Breast epithelium (tissue), 3 donors: ENCODE measurements around the gene COX7A2.

Experiments used
- POLR2A ChIP-seq: fragments of 450-650 bp; IDR thresholded peaks from one replicate; pipeline ENCODE4 v1.6.1; 2016; ENCODE audit warnings: antibody characterized with exemption, mild to moderate bottlenecking, moderate library complexity
- POLR2AphosphoS5 ChIP-seq, 3 donors: sonication (generic); formaldehyde crosslinking; IDR thresholded peaks; one replicate each; pipeline ENCODE4 v1.6.1; 2017; ENCODE audit warnings: antibody characterized with exemption in 3 of 3
- TF ChIP-seq, protein P1 (sequence below), 3 donors: fragments of 450-650 bp; IDR thresholded peaks; one replicate each; pipeline ENCODE4 v1.5.1; 2016 to 2017; ENCODE audit warnings: antibody characterized with exemption in 3 of 3, mild to moderate bottlenecking in 3 of 3, moderate library complexity in 3 of 3

DNA sequence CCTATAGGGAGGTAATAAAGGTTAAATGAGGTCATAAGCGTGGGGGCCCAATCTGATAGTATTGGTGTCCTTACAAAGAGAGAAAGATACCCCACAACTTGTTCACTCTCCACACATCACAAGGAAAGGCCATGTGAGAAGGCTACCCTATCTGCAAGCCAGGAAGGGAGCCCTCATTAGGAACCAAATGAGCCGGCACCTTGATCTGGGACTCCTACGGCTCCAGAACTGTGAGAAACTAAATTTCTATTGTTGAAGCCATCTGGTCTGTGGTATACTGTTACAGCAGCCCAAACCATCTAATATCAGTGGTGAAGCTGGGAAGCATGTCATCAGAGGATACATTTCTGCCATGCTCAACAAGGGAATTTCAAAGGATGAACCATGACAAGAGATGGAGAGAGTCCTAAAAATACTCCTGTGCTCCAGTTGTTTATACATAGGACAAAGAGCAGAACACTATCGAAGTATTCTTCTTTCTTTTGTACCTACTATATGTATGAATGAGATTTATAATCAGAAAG, 10.4 kb downstream of the COX7A2 start:
- TF ChIP-seq, protein P1, sequence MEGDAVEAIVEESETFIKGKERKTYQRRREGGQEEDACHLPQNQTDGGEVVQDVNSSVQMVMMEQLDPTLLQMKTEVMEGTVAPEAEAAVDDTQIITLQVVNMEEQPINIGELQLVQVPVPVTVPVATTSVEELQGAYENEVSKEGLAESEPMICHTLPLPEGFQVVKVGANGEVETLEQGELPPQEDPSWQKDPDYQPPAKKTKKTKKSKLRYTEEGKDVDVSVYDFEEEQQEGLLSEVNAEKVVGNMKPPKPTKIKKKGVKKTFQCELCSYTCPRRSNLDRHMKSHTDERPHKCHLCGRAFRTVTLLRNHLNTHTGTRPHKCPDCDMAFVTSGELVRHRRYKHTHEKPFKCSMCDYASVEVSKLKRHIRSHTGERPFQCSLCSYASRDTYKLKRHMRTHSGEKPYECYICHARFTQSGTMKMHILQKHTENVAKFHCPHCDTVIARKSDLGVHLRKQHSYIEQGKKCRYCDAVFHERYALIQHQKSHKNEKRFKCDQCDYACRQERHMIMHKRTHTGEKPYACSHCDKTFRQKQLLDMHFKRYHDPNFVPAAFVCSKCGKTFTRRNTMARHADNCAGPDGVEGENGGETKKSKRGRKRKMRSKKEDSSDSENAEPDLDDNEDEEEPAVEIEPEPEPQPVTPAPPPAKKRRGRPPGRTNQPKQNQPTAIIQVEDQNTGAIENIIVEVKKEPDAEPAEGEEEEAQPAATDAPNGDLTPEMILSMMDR (IDR thresholded peaks at IDR 0.05), result no peak
- TF ChIP-seq POLR2A, result no peak
- no peak for TF ChIP-seq POLR2AphosphoS5 (IDR thresholded peaks at IDR 0.05)
